KMS-11 (cell line): Measurements from ENCODE around the gene VCAN.

Experiments
- H2AFZ ChIP-seq: fragments of 200-600 bp; sonication (generic); 2 replicates; pipeline ENCODE4 v1.6.1; 2016; ENCODE audit warnings: antibody characterized with exemption, mixed run types, low read depth
- H3K27ac ChIP-seq: fragments of 200-600 bp; sonication (generic); 2 replicates; pipeline ENCODE4 v1.6.1; 2016; ENCODE audit warnings: mild to moderate bottlenecking, mixed run types
- H3K27me3 ChIP-seq: fragments of 200-600 bp; sonication (generic); 2 replicates; pipeline ENCODE4 v1.6.1; 2017; ENCODE audit warnings: mild to moderate bottlenecking, low read depth, mixed run types, moderate library complexity; ENCODE audit not compliant: insufficient read depth
- H3K36me3 ChIP-seq: fragments of 200-600 bp; sonication (generic); 2 replicates; pipeline ENCODE4 v1.6.1; 2017; ENCODE audit warnings: mild to moderate bottlenecking, mixed run types; ENCODE audit not compliant: insufficient read depth
- H3K4me1 ChIP-seq: fragments of 200-600 bp; sonication (generic); 2 replicates; pipeline ENCODE4 v1.6.1; 2016; ENCODE audit warnings: mild to moderate bottlenecking, low read depth, mixed run types; ENCODE audit not compliant: poor library complexity, severe bottlenecking
- H3K4me2 ChIP-seq: fragments of 200-600 bp; sonication (generic); 2 replicates; pipeline ENCODE4 v1.7.0; 2016; ENCODE audit warnings: mild to moderate bottlenecking, mixed run types
- H3K4me3 ChIP-seq: fragments of 200-600 bp; sonication (generic); IDR thresholded peaks from 2 replicates; pipeline ENCODE4 v1.6.1; 2017; ENCODE audit warnings: low read depth, low read length, mixed read lengths; ENCODE audit not compliant: insufficient read depth
- H3K79me2 ChIP-seq: fragments of 200-600 bp; sonication (generic); 2 replicates; pipeline ENCODE4 v1.6.1; 2016; ENCODE audit warnings: low read depth, mixed run types; ENCODE audit not compliant: insufficient read depth
- H3K9ac ChIP-seq: fragments of 200-600 bp; sonication (generic); 2 replicates; pipeline ENCODE4 v1.6.1; 2016; ENCODE audit warnings: mild to moderate bottlenecking, mixed run types
- H4K20me1 ChIP-seq: fragments of 200-600 bp; sonication (generic); 2 replicates; pipeline ENCODE4 v1.6.1; 2016; ENCODE audit warnings: mild to moderate bottlenecking, mixed run types; ENCODE audit not compliant: insufficient read depth
- CTCF ChIP-seq: fragments of 200-600 bp; sonication (generic); conservative IDR thresholded peaks from 2 replicates; pipeline ENCODE4 v1.6.1; 2017; ENCODE audit warnings: low read depth, mild to moderate bottlenecking, antibody characterized with exemption, low read length, moderate library complexity, mixed read lengths

Gene VCAN

GRCh38 chr5:83450967-83451248, 20.6 kb upstream of the VCAN start:
- Histone ChIP-seq H3K9ac (no peak overlapping the region), H3K4me1 (no peaks in the 10 kb centered on the region), H3K27me3 (no peaks in the 10 kb centered on the region), H3K4me3 (no peak overlapping the region), H2AFZ (no peak overlapping the region), H3K36me3 (no peaks in the 10 kb centered on the region), H3K4me2 (no peak overlapping the region), H3K79me2 (no peaks in the 10 kb centered on the region), H4K20me1 (no peaks in the 10 kb centered on the region), H3K27ac (no peak overlapping the region)
- TF ChIP-seq CTCF: no peak

GRCh38 chr5:83451955-83452354, 19.6 kb upstream of the VCAN start:
- H3K36me3 ChIP-seq: no peaks in the 10 kb centered on the region
- H3K4me3 ChIP-seq: no peak overlapping the region
- H3K27ac ChIP-seq: no peak overlapping the region
- H3K27me3 ChIP-seq: no peaks in the 10 kb centered on the region
- no peaks in the 10 kb centered on the region for H3K79me2 ChIP-seq
- TF ChIP-seq CTCF: no peak
- H2AFZ ChIP-seq: no peak overlapping the region
- H3K4me2 ChIP-seq: no peak overlapping the region
- no peak overlapping the region for H3K9ac ChIP-seq
- no peaks in the 10 kb centered on the region for H3K4me1 ChIP-seq
- no peaks in the 10 kb centered on the region for H4K20me1 ChIP-seq

DNA sequence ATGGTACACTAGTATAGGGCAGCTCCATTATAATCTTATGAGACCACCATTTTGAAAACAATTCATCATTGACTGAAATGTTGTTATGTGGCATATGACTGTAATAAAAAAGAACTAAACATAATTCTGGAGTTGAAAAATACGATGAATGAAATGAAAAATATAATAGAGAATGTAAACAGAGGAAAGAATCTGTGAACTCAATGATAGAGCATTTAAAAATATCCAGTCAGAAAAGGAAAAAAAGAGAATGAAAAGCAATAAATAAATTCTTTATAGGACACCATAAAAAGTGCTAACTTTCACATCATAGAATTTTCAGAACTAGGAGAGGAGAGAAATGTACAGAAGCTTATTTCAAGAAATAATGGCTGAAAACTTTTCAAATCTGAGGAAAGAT, 17.6 kb upstream of the VCAN start:
- H3K36me3 ChIP-seq: no peaks in the 10 kb centered on the region
- no peak for TF ChIP-seq CTCF
- H3K4me1 ChIP-seq: no peaks in the 10 kb centered on the region
- no peaks in the 10 kb centered on the region for H3K79me2 ChIP-seq
- no peak overlapping the region for H3K4me2 ChIP-seq
- no peak overlapping the region for H3K4me3 ChIP-seq
- H2AFZ ChIP-seq: no peak overlapping the region
- no peaks in the 10 kb centered on the region for H4K20me1 ChIP-seq
- H3K27me3 ChIP-seq: no peaks in the 10 kb centered on the region
- no peak overlapping the region for H3K9ac ChIP-seq
- H3K27ac ChIP-seq: no peak overlapping the region

GRCh38 chr5:83464261-83464660, 7.3 kb upstream of the VCAN start:
- Histone ChIP-seq H3K4me2 (no peak overlapping the region), H3K4me3 (no peak overlapping the region), H3K4me1 (no peaks in the 10 kb centered on the region), H3K27me3 (no peaks in the 10 kb centered on the region), H3K79me2 (no peaks in the 10 kb centered on the region), H2AFZ (no peak overlapping the region), H3K36me3 (no peaks in the 10 kb centered on the region), H3K9ac (no peak overlapping the region), H3K27ac (no peak overlapping the region), H4K20me1 (no peaks in the 10 kb centered on the region)
- no peak for TF ChIP-seq CTCF

GRCh38 chr5:83467371-83468035, 4.0 kb upstream of the VCAN start:
- Histone ChIP-seq H3K27ac (no peak overlapping the region), H3K4me2 (no peak overlapping the region), H3K9ac (no peak overlapping the region), H3K4me1 (peaks cover 5% of the 10 kb centered on the region), H3K36me3 (no peaks in the 10 kb centered on the region), H4K20me1 (no peaks in the 10 kb centered on the region), H3K4me3 (no peak overlapping the region), H2AFZ (no peak overlapping the region), H3K27me3 (peaks cover 3% of the 10 kb centered on the region; the same call in 1 of the 2 replicates), H3K79me2 (no peaks in the 10 kb centered on the region)
- TF ChIP-seq CTCF: no peak
